GM10248 (cell line): ENCODE data around the gene TBC1D22B.

Experiments
- CTCF ChIA-PET: fragments of 300-600 bp; sonication (Branson Sonifier 250); formaldehyde crosslinking; extraction: SDS; loops from one replicate; lab custom pipeline; 2021; ENCODE audit warnings: antibody characterized with exemption; lab: Yijun Ruan, JAX
- POLR2A ChIA-PET: fragments of 350-650 bp; sonication (Branson Sonifier 250); formaldehyde crosslinking; extraction: SDS; loops from one replicate; lab custom pipeline; 2020; ENCODE audit warnings: antibody characterized with exemption; lab: Yijun Ruan, JAX
- DNase-seq: peaks from one replicate; pipeline ENCODE4 v3.0.0; 2012; ENCODE audit errors: extremely low spot score
- TF ChIP-seq, protein P1 (sequence below): IDR thresholded peaks from 2 replicates; pipeline ENCODE4 v1.5.1; 2012; ENCODE audit warnings: mild to moderate bottlenecking, low read depth; ENCODE audit errors: extremely low read depth, missing control alignments, control extremely low read depth

Gene TBC1D22B

DNA sequence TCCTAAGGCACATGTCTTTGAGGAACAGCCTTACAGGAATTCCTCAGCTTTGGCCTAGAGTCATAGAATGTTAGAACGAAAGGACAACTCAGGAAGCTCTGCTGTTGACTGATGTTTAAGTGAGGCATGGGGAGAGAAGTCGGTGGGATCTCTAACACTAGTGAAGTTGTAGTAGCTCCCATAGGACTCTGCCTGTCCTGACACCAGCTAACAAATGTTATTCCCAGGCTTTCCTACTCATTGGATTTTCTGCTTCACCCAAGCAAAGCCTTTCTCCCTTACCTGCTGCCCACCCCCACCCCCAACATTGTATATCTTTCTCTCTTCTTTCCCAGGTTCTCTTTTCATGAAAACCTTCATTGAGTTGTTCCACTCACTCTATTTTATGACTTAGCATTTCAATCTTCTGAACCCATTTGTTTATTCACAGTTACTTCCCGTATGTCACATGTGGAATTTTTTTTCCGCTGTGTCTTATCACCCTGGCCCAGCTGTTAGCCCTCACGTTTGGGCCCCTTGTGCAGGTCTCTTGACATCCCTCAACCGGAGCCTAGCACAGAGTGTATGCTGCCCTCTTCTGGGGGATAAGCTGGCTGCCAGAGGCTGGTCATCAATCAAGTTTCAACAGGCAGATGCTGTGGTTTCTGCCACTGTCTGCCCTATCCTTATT, 57.0 kb downstream of the TBC1D22B start:
- peak; percentile 62 for DNase-seq
- TF ChIP-seq, protein P1, sequence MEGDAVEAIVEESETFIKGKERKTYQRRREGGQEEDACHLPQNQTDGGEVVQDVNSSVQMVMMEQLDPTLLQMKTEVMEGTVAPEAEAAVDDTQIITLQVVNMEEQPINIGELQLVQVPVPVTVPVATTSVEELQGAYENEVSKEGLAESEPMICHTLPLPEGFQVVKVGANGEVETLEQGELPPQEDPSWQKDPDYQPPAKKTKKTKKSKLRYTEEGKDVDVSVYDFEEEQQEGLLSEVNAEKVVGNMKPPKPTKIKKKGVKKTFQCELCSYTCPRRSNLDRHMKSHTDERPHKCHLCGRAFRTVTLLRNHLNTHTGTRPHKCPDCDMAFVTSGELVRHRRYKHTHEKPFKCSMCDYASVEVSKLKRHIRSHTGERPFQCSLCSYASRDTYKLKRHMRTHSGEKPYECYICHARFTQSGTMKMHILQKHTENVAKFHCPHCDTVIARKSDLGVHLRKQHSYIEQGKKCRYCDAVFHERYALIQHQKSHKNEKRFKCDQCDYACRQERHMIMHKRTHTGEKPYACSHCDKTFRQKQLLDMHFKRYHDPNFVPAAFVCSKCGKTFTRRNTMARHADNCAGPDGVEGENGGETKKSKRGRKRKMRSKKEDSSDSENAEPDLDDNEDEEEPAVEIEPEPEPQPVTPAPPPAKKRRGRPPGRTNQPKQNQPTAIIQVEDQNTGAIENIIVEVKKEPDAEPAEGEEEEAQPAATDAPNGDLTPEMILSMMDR: peak; percentile 63
- CTCF ChIA-PET: interaction anchor here (0.6 to 12.9 kb wide), 24 partner anchors 11 to 390 kb away, joined by 3 to 127 read pairs (median 4); partner anchors contain the start of genes TBC1D22B and TMEM217
- POLR2A ChIA-PET: no interaction called here

DNA sequence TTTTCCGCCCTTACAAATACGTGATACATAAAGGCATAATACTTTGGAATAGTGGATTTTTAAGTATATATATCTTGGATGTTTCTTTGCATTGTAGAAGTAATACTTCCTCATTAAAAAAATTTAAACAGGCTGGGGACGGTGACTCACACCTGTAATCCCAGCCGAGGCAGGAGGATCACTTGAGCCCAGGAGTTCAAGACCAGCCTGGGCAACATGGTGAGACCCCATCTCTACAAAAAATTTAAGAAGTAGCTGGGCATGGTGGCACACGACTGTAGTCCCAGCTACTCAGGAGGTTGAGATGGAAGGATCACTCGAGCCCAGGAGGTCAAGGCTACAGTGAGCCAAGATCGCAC, 57.6 kb downstream of the TBC1D22B start:
- no peak for DNase-seq
- TF ChIP-seq, protein P1: no peak
- ChIA-PET CTCF (interaction anchor here (0.6 to 12.9 kb wide), 16 partner anchors 10 to 297 kb away, joined by 3 to 127 read pairs (median 6); partner anchors contain the start of genes TBC1D22B and TMEM217), POLR2A (no interaction called here)

DNA sequence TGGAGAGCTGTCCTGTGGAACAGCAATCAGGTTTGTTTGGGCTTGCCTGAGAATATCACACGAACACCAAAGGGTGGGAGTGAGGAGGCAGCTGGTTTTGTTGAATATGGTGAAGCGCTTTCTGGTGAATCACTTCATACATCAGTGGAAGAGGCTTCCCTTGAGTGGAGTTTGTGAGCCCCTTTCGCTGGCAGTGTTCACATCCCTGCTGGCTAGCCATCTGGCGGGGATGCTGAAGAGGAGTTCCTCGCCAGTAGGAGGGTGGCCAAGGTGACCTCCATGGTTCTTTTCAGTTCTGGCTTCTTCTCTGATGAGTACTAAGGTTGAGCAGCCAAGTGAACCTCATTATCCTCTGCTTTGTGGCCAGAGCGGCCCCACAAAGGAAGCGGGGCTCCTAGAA, 58.5 kb downstream of the TBC1D22B start:
- CTCF ChIA-PET: interaction anchor here (0.8 to 12.9 kb wide), 6 partner anchors 9 to 298 kb away, joined by 3 to 127 read pairs (median 4); no protein-coding TSS in a partner anchor

DNA sequence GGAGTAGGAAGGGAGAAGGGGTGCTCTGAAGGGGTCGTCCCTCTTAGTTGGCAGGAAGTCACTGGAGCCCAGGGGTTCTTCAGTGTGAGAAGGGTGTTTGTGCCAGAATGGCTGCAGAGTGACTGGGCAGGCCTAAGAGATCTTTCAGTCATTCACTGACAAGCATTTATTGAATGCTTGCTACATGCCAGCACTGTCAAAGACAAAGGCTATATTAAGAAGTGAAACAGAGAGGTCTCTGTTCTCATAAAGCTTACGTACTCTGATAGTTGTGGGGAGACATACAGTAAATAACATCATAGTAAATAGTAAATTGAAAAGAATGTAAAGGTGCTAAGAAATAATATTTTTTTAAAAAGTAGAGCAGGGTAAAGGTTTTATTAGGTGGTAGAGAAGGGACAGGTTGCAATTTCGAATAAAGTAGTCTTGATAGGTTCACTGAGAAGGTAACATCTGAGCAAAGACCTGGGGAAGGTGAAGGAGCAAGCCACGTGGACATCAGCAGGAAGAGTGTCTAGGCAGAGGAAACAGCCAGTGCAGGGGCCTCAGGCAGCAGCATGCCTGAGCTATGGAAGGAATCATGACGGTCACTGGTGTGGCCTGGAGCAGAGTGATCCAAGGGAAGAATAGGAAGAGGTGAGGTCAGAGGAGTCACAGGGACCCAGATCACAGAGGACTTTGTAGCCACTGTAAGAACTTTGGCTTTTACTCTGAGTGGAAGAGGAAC, 59.9 kb downstream of the TBC1D22B start:
- ChIA-PET CTCF (interaction anchor here (1.1 to 12.9 kb wide), 3 partner anchors 8 to 248 kb away, joined by 3 to 127 read pairs (median 3); no protein-coding TSS in a partner anchor), POLR2A (no interaction called here)
- no peak for DNase-seq
- TF ChIP-seq, protein P1: no peak

More for the DNA sequence above, 58.5 kb downstream of the TBC1D22B start:
- POLR2A ChIA-PET: no interaction called here
- TF ChIP-seq, protein P1: no peak
- no peak for DNase-seq

DNA sequence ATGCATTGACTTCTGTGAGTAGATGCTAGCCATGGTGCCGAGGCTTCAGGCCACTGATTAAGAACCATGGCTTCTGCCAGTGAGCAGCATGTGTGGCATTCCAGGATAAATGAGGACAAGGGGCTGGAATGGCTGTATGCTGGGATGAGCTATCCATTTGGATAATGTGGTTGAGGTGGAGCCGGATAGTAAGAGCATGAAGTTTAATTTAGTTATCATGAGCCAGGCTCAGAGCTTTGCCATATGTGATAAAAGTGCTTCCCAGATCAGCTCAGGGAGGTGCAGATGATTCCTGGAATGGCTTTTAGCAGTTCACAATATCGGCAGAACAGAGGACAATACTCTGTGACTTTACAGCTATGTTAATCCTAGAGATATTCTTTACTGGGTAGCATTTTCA, 61.6 kb downstream of the TBC1D22B start:
- no peak for DNase-seq
- CTCF ChIA-PET: interaction anchor here (0.9 to 2.1 kb wide), 4 partner anchors 9 to 373 kb away, joined by 3 to 7 read pairs (median 5); no protein-coding TSS in a partner anchor
- TF ChIP-seq, protein P1: no peak
- POLR2A ChIA-PET: no interaction called here

DNA sequence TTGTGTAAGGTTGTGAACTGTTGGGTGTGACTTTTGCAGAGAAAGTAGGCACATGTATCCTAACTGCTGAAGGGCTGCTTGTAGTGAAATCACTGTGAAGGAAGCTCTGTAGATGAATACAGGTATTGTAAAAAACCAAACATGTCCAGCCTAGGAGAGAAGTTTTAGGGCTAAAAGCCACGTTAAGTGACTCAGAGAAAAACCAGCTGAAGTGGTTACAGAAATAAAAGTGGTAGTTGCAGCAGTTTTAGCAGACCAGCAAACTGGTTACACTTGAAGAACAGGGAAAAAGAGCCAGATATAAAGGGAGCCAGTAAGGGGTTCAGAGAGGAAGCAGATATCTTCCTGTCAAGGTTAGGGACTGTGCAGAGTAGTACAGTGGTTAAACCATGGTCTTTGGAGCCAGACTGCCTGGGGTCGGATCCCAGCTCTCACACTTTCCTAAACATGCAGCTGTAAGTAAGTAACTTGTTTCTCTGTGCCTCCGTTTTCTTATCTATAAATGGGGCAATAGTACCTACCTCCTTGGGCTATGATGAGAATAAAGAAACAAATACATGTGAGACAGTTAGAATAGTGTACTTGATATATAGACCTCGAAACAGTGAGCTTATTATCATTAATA, 62.4 kb downstream of the TBC1D22B start:
- ChIA-PET POLR2A (no interaction called here), CTCF (interaction anchor here (0.9 to 2.1 kb wide), 3 partner anchors 10 to 372 kb away, joined by 3 to 7 read pairs (median 7); no protein-coding TSS in a partner anchor)
- TF ChIP-seq, protein P1: no peak
- no peak for DNase-seq
